K562 (cell line): ENCODE data around the gene MRPS26. TPM values are rescaled to one million over a fixed set of nuclear protein-coding genes. Genes with fewer than 3 reads are reported as not detected.

Experiments used
- ATAC-seq: fragments of 200-7000 bp; cut with Tn5 transposase; 3 replicates; pipeline ENCODE4 v1.9.1; 2020; ENCODE audit warnings: moderate library complexity
- BruUV-seq: library from RNA; stranded (reverse); fragments of 400-500 nt; replicated peaks from 2 replicates; lab custom pipeline; 2021; lab: Mats Ljungman, UMichigan
- CTCF ChIA-PET: fragments of 300-600 bp; formaldehyde crosslinking; extraction: SDS; loops from one replicate; lab custom pipeline; 2021; ENCODE audit warnings: low intra/inter-chr PET ratio; lab: Yijun Ruan, JAX
- POLR2A ChIA-PET: fragments of 300-600, 350-650 bp; sonication (Branson Sonifier 250); formaldehyde crosslinking; extraction: SDS; loops from one replicate; lab custom pipeline; 2021; ENCODE audit warnings: antibody characterized with exemption, inconsistent platforms; lab: Yijun Ruan, JAX
- DNase-seq, 4 experiments: peaks; one replicate each; pipeline versions ENCODE4 v3.0.0 to v3.0.0-alpha.2; 2011 to 2018; ENCODE audit warnings: low spot score in 3 of 4, mixed read lengths in 3 of 4; ENCODE audit errors: extremely low read depth in 1 of 4
- FAIRE-seq: peaks from 2 replicates; lab custom pipeline; 2011; peaks lifted over from hg19 to GRCh38; lab: Jason Lieb, UNC
- H2AFZ ChIP-seq: 2 replicates; pipeline ENCODE4 v1.6.0; 2011; ENCODE audit warnings: low read depth, low read length, control low read depth, inconsistent platforms
- H3K27ac ChIP-seq: fragments of 200-600 bp; 3 replicates; pipeline ENCODE4 v1.8.0; 2011; ENCODE audit warnings: low read depth, mild to moderate bottlenecking, control low read depth, inconsistent platforms, low read length, moderate library complexity, mixed read lengths; ENCODE audit errors: extremely low read depth
- H3K27me3 ChIP-seq, 2 experiments: fragments of 300-600 bp in 1 of 2; 2 replicates in 1 of 2; 3 replicates in 1 of 2; pipeline versions ENCODE4 v1.6.0 to v1.8.0; 2011; ENCODE audit warnings: inconsistent platforms in 2 of 2, low read length in 2 of 2, mild to moderate bottlenecking in 1 of 2, mixed read lengths in 1 of 2, moderate library complexity in 1 of 2; ENCODE audit not compliant: control insufficient read depth in 2 of 2, insufficient read depth in 2 of 2
- H3K36me3 ChIP-seq: fragments of 300-600 bp; 3 replicates; pipeline ENCODE4 v1.8.0; 2011; ENCODE audit warnings: mild to moderate bottlenecking, low read length, inconsistent platforms; ENCODE audit not compliant: control insufficient read depth, insufficient read depth
- H3K4me1 ChIP-seq, 2 experiments: fragments of 200-600 bp in 1 of 2; replicated peaks in 1 of 2; 2 replicates in 1 of 2; 3 replicates in 1 of 2; pipeline versions ENCODE4 v1.5.1 to v1.8.0; 2011; ENCODE audit warnings: inconsistent platforms in 2 of 2, low read length in 2 of 2, mild to moderate bottlenecking in 1 of 2, mixed read lengths in 1 of 2, moderate library complexity in 1 of 2; ENCODE audit not compliant: control insufficient read depth in 2 of 2, insufficient read depth in 2 of 2
- H3K4me2 ChIP-seq: 2 replicates; pipeline ENCODE4 v1.6.1; 2011; ENCODE audit warnings: low read length, control low read depth, inconsistent platforms, mixed read lengths; ENCODE audit not compliant: insufficient read depth
- H3K4me3 ChIP-seq: fragments of 200-600 bp; sonication (generic), shearing (Covaris generic); 2 replicates; pipeline ENCODE4 v1.5.1; 2016; ENCODE audit warnings: control low read depth, inconsistent platforms
- H3K79me2 ChIP-seq: fragments of 200-600 bp; 3 replicates; pipeline ENCODE4 v1.8.0; 2011; ENCODE audit warnings: low read length, inconsistent platforms; ENCODE audit not compliant: control insufficient read depth, insufficient read depth
- H3K9ac ChIP-seq, 2 experiments: 2 replicates each; pipeline versions ENCODE4 v1.6.0 to v1.6.1; 2011; ENCODE audit warnings: low read depth in 2 of 2, low read length in 2 of 2, control low read depth in 1 of 2, inconsistent platforms in 1 of 2, mild to moderate bottlenecking in 1 of 2, mixed read lengths in 1 of 2; ENCODE audit not compliant: insufficient read depth in 1 of 2
- H3K9me1 ChIP-seq: one replicate; pipeline ENCODE4 v1.6.0; 2011; ENCODE audit warnings: inconsistent platforms, mild to moderate bottlenecking, low read length, moderate library complexity; ENCODE audit not compliant: control insufficient read depth, insufficient read depth
- H3K9me3 ChIP-seq: replicated peaks from 2 replicates; pipeline ENCODE4 v1.5.1; 2011; ENCODE audit warnings: low read depth, low read length, inconsistent platforms; ENCODE audit not compliant: control insufficient read depth, insufficient read depth
- H4K20me1 ChIP-seq: replicated peaks from 2 replicates; pipeline ENCODE4 v1.6.1; 2011; ENCODE audit warnings: low read length, inconsistent platforms, mixed read lengths; ENCODE audit not compliant: control insufficient read depth, insufficient read depth
- CBFB ChIP-seq: sonication (generic); formaldehyde crosslinking; IDR thresholded peaks from 2 replicates; pipeline ENCODE4 v1.4.0; 2020; ENCODE audit warnings: mild to moderate bottlenecking, missing genetic modification reagents
- CBX8 ChIP-seq: fragments of 200-600 bp; sonication (generic); IDR thresholded peaks from 2 replicates; pipeline ENCODE4 v1.6.1; 2012; ENCODE audit warnings: borderline replicate concordance, mixed run types, low read depth, mild to moderate bottlenecking, moderate library complexity, mixed read lengths, low read length, control low read depth, inconsistent platforms; ENCODE audit not compliant: poor library complexity, severe bottlenecking; ENCODE audit errors: extremely low read depth
- NCOA4 ChIP-seq: fragments of 450-650 bp; IDR thresholded peaks from 2 replicates; pipeline ENCODE4 v1.6.1; 2018; ENCODE audit warnings: mild to moderate bottlenecking; ENCODE audit not compliant: partially characterized antibody
- NR2F6 ChIP-seq: fragments of 450-650 bp; formaldehyde crosslinking; IDR thresholded peaks from 2 replicates; pipeline ENCODE4 v1.4.0; 2020; ENCODE audit warnings: mild to moderate bottlenecking
- SMAD3 ChIP-seq: fragments of 450-650 bp; formaldehyde crosslinking; conservative IDR thresholded peaks from 2 replicates; pipeline ENCODE4 v1.4.0; 2020; ENCODE audit warnings: mild to moderate bottlenecking
- XRCC3 ChIP-seq: fragments of 450-650 bp; IDR thresholded peaks from 2 replicates; pipeline ENCODE4 v1.6.1; 2017; ENCODE audit warnings: mild to moderate bottlenecking, moderate library complexity
- ZKSCAN1 ChIP-seq: fragments of 150-350 bp; IDR thresholded peaks from 2 replicates; pipeline ENCODE4 v1.6.1; 2016; ENCODE audit warnings: low read depth, low read length
- WGBS: fragments of 100-300 bp; shearing (Covaris generic); methylation state at CpG from one replicate; pipeline ENCODE4 v1.1.6; 2016; ENCODE audit warnings: low coverage, mixed read lengths; ENCODE audit not compliant: insufficient coverage; ENCODE audit errors: missing lambda C conversion rate; 5-methylcytosine and 5-hydroxymethylcytosine counted together
- in situ Hi-C: fragments of 300-500 bp; cut with MboI; formaldehyde crosslinking; loops from 4 replicates; pipeline ENCODE4 v1.15.0; 2018; ENCODE audit warnings: inconsistent platforms, mixed read lengths
- intact Hi-C: fragments of 100-400 bp; cut with micrococcal nuclease; formaldehyde crosslinking; loops from 2 replicates; pipeline ENCODE4 v1.14.2; 2022
- polyA plus RNA-seq, 8 experiments: library from polyadenylated mRNA; depleted of rRNA in 4 of 8; stranded (reverse) in 5 of 8; unstranded in 3 of 8; fragments of >200 nt; fragmentation: Nextera tagmentation in 2 of 8; fragmentation: Illumina TruSeq in 1 of 8; extraction: Ambion mirVana in 2 of 8; extraction: Trizol in 1 of 8; gene quantifications; 2 replicates each; pipeline versions ENCODE4 v1.2.1 to v1.2.3, GENCODE V29; 2011 to 2014; ENCODE audit warnings: inconsistent platforms in 1 of 8, missing spikeins in 1 of 8
- total RNA-seq, 7 experiments: library from RNA; depleted of rRNA in 6 of 7; stranded (reverse); fragments of >200 nt in 6 of 7; fragmentation: Illumina TruSeq in 2 of 7; extraction: Trizol in 2 of 7; gene quantifications; 2 replicates each; pipeline versions ENCODE4 v1.2.1 to v1.2.3, GENCODE V29; 2011 to 2021; ENCODE audit warnings: low replicate concordance in 1 of 7
- TF ChIP-seq, protein P1 (sequence below): fragments of 450-650 bp; formaldehyde crosslinking; IDR thresholded peaks from 2 replicates; pipeline ENCODE4 v1.4.0; 2022; ENCODE audit warnings: missing genetic modification characterization

The MRPS26 gene
- total and polyA plus RNA-seq, 9 of the 15 experiments (the other 6 are each of a cell fraction or from before 2014, with no cell fraction given): 2.7 to 70.5 (median 28.8) TPM

DNA sequence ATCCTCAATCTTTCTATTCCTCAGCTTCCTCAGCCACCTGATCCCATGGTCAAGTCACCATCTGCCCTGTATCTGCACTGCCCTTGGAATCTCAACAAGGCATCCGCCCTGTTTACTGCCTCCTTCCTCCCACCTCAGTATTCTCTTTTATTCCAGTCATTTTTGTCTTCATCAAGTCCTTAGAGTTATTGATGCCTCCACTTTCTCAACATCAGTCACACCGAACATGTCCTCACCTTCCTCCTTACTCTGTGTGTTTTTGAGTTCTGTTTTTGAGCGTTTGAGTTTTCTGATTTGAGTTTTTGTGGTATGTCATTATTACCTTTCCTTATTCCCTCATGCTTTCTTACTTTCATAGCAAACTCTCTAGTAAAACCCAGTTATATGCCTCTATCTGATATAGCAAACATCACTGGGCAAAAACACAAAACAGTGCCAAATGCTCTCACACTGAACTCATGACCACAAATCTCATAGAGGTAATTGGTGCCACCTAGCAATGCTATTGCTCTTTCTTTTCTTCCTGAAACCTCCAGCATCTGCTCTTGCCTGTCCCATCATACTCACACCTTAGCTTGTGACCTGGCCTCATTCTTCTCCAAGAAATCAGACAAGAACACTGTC lies 14.2 kb upstream of the MRPS26 start (continued):
- TF ChIP-seq ZKSCAN1 (no peak), SMAD3 (no peak)
- TF ChIP-seq, protein P1, sequence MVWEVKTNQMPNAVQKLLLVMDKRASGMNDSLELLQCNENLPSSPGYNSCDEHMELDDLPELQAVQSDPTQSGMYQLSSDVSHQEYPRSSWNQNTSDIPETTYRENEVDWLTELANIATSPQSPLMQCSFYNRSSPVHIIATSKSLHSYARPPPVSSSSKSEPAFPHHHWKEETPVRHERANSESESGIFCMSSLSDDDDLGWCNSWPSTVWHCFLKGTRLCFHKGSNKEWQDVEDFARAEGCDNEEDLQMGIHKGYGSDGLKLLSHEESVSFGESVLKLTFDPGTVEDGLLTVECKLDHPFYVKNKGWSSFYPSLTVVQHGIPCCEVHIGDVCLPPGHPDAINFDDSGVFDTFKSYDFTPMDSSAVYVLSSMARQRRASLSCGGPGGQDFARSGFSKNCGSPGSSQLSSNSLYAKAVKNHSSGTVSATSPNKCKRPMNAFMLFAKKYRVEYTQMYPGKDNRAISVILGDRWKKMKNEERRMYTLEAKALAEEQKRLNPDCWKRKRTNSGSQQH (CRISPR knock-in tag): no peak

DNA sequence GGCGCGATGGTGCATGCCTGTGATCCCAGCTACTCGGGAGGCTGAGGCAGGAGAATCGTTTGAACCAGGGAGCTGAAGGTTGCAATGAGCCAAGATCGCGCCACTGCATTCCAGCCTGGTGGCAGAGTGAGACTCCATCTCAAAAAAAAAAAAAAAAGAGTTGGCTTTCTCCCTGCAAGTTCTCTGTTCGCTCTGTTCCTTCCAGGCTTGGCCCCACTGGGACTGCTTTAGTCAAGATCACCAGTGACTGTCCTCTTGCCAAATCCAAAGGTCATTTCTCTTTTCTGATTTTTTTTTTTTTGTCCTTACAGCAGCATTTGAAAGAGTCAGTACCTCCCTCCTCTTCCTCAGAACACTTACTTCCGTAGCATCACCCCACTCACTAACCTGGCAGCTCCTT lies 13.2 kb upstream of the MRPS26 start:
- ATAC-seq (no peak), FAIRE-seq (no peak), DNase-seq (no peak)
- no peaks in the 10 kb centered on the region for H3K27me3 ChIP-seq
- H3K4me2 ChIP-seq: no peak overlapping the region
- no peak overlapping the region for H3K4me3 ChIP-seq
- H3K36me3 ChIP-seq: peaks cover 62% of the 10 kb centered on the region
- H3K9ac ChIP-seq: no peak overlapping the region
- H3K9me1 ChIP-seq: no peaks in the 10 kb centered on the region
- intact Hi-C loops: no loop called here
- no TSS peak for BruUV-seq
- in situ Hi-C loops: no loop called here
- WGBS: 90% methylated on average over 2 of the region's 8 CpGs
- no peaks in the 10 kb centered on the region for H3K79me2 ChIP-seq
- no peaks in the 10 kb centered on the region for H4K20me1 ChIP-seq
- H2AFZ ChIP-seq: no peak overlapping the region
- H3K9me3 ChIP-seq: no peaks in the 10 kb centered on the region
- TF ChIP-seq ZKSCAN1: no peak
- no peak for TF ChIP-seq CBFB (CRISPR knock-in tag)
- no peak for TF ChIP-seq NR2F6 (CRISPR knock-in tag)
- no peak for TF ChIP-seq XRCC3
- no peak for TF ChIP-seq NCOA4
- no peak for TF ChIP-seq CBX8
- H3K27ac ChIP-seq: no peak overlapping the region
- POLR2A ChIA-PET: no interaction called here
- H3K4me1 ChIP-seq: peaks cover 0 to 3% of the 10 kb centered on the region in 2 experiments; a peak in 3 of 5 replicates
- CTCF ChIA-PET: no interaction called here
